ENCODE results near the gene PURA. TPM values are rescaled to one million over a fixed set of nuclear protein-coding genes. Genes with fewer than 3 reads are reported as not detected.
A peak's percentile ranks its signal among the peaks of the same experiment; 100 is the strongest.

PURA gene
- total RNA-seq, 4 donors from 2014 or later, result 37.4 to 60.5 (median 44.7) TPM

DNA sequence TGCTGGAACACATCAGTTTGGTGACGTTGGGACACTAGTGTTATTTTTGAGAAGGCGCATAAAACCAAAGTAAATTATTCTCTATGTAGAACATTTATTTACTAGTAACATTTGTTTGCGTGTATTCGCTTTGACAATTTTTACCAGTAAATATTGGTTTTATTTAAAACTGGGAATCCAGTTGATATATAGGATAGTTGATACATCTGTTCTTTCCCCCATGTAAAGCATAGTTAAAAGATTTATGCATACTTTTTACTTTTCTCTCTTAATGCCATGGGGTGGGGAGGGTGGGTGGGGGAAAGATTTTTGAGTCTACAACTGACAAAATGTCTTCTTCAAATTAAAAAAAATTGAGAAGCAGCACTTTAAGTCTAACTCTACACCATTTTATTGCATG, 11.7 kb downstream of the PURA start, which contains the start of gene IGIP:
IGIP (plus strand) TSS at position 301 of the 400 bp plus-strand sequence. CDS start 2,540 bp downstream, outside the sequence.
- TF ChIP-seq, protein P1, sequence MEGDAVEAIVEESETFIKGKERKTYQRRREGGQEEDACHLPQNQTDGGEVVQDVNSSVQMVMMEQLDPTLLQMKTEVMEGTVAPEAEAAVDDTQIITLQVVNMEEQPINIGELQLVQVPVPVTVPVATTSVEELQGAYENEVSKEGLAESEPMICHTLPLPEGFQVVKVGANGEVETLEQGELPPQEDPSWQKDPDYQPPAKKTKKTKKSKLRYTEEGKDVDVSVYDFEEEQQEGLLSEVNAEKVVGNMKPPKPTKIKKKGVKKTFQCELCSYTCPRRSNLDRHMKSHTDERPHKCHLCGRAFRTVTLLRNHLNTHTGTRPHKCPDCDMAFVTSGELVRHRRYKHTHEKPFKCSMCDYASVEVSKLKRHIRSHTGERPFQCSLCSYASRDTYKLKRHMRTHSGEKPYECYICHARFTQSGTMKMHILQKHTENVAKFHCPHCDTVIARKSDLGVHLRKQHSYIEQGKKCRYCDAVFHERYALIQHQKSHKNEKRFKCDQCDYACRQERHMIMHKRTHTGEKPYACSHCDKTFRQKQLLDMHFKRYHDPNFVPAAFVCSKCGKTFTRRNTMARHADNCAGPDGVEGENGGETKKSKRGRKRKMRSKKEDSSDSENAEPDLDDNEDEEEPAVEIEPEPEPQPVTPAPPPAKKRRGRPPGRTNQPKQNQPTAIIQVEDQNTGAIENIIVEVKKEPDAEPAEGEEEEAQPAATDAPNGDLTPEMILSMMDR (IDR thresholded peaks at IDR 0.05), result no peak
- no peak for TF ChIP-seq POLR2A (IDR thresholded peaks at IDR 0.05)
- Histone ChIP-seq H3K27me3 (no peaks in the 10 kb centered on the region), H3K27ac (no peak within 1 kb of the TSS), H3K4me3 (replicated peaks in 1 of 3) (no peak within 1 kb of the TSS), H3K36me3 (no peaks in the 10 kb centered on the region), H3K9me3 (no peaks in the 10 kb centered on the region), H3K4me1 (peaks cover 19 to 23% of the 10 kb centered on the region in 2 donors)
- intact Hi-C loops (cut with DNase I), result no loop called here
- 97 to 98% methylated on average over 4 of the region's 4 CpGs for WGBS, 2 donors
- no peak for DNase-seq

DNA sequence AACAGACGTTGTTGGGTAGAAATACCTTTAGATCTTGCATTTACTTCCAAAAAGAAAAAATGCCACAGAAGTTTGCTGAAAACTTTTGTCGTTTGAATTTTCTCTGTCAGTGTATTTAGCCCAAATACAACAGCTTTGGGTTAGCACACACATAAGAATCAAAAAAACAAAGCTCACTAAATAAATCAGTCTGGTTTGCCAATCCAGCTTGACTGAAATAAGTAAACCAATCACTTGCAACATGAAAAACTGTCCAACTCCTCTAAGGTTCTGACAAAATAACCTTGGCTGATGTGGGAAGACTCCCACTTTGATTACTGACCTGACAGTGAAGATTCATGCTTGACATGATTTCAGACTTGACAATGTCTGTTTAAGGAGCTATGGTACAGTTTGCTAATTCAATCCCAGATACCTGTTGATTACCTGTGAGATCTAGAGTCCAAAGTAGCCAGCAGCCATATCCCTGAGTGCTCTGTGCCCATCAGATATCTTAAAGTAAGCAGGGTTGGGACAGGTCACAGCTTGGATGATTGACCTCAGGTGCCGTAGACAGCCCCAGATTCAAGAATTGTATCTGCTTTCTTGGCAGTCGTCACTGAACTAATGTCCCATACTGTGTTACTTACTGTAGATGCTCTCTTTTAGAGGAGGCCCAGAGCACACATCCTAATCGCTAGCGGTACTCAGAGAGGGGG, 12.6 kb downstream of the PURA start:
- no peaks in the 10 kb centered on the region for H3K9me3 ChIP-seq
- intact Hi-C loops (cut with DNase I), result no loop called here
- H3K4me1 ChIP-seq, result peaks cover 27 to 30% of the 10 kb centered on the region in 2 donors
- no peak for TF ChIP-seq POLR2A (IDR thresholded peaks at IDR 0.05)
- TF ChIP-seq, protein P1 (IDR thresholded peaks at IDR 0.05), result no peak
- H3K36me3 ChIP-seq, result no peaks in the 10 kb centered on the region
- 82 to 92% methylated on average over 6 of the region's 6 CpGs for WGBS, 2 donors
- H3K4me3 ChIP-seq (replicated peaks in 1 of 3), result no peak overlapping the region
- no peak for DNase-seq
- H3K27me3 ChIP-seq, result no peaks in the 10 kb centered on the region
- no peak overlapping the region for H3K27ac ChIP-seq

DNA sequence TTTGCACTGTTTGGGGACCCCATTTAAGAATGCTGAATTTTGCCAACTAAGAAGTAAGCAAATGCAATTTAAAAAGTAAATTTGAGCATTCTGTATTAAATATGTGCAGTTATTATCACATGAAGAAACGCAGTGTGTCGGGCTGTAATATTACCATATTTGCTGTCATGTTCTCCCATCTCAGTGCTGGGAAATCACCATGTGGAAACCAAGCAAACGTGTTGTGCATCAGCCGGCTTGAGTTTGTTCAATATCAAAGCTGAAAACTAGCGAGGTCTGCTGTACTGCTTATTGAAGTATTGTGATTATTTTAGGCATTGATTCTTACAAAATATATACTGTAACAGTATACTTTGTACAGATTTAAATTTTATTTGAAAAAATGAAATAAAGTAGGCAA, 14.5 kb downstream of the PURA start:
- Histone ChIP-seq H3K36me3 (no peaks in the 10 kb centered on the region), H3K9me3 (no peaks in the 10 kb centered on the region), H3K27ac (no peak overlapping the region), H3K4me1 (peaks cover 40 to 43% of the 10 kb centered on the region in 2 donors), H3K4me3 (replicated peaks in 1 of 3) (no peak overlapping the region), H3K27me3 (no peaks in the 10 kb centered on the region)
- intact Hi-C loops (cut with DNase I), result no loop called here
- no peak for DNase-seq
- TF ChIP-seq, protein P1 (IDR thresholded peaks at IDR 0.05), result no peak
- no peak for TF ChIP-seq POLR2A (IDR thresholded peaks at IDR 0.05)
- 94% methylated on average over 5 of the region's 5 CpGs for WGBS, 2 donors

DNA sequence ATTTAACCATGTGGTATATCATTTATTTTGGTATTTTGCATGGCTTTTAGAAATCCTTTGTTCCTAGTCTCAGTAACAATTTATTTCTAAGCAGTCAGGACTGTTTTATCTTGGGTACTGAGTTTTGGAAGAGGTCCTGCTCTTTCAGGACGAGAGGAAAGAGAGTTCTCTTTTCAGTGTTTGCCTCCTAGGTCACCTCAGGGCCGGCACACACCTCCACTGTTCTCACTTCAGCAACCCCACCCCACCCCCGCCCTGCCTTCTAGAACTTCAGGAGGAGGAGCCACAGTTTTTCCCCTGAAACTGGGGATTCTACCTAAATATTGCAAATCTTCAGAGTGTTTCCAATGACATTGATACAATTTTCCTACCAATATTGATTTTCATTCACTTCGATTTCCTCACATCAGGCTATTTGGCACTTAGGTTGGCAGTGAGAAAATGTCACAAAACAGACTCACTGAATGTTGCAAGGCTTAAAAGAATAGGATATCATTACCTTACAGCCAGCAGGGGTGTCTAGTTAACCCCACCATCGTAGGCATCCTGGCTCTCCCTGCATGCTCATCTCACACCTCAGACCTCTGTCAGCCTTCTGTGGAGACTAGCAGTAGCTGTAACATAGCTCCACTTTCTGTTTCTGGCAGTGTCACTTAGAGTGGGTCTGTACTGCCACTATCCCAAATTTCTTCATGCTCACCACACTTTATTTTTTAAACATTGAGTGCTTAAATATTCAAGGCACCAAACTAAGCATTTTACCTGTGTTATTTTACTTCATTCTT, 17.2 kb downstream of the PURA start:
- H3K4me3 ChIP-seq (replicated peaks in 1 of 3), result no peak overlapping the region
- peak; percentile 38 to 45 for DNase-seq
- H3K27ac ChIP-seq, result no peak overlapping the region
- 61 to 64% methylated on average over 5 of the region's 5 CpGs for WGBS, 2 donors
- TF ChIP-seq, protein P1 (IDR thresholded peaks at IDR 0.05), result no peak
- no peak for TF ChIP-seq POLR2A (IDR thresholded peaks at IDR 0.05)
- intact Hi-C loops (cut with DNase I), result no loop called here
- H3K9me3 ChIP-seq, result no peaks in the 10 kb centered on the region
- no peaks in the 10 kb centered on the region for H3K27me3 ChIP-seq
- H3K4me1 ChIP-seq, result peaks cover 39 to 46% of the 10 kb centered on the region in 2 donors
- H3K36me3 ChIP-seq, result no peaks in the 10 kb centered on the region

DNA sequence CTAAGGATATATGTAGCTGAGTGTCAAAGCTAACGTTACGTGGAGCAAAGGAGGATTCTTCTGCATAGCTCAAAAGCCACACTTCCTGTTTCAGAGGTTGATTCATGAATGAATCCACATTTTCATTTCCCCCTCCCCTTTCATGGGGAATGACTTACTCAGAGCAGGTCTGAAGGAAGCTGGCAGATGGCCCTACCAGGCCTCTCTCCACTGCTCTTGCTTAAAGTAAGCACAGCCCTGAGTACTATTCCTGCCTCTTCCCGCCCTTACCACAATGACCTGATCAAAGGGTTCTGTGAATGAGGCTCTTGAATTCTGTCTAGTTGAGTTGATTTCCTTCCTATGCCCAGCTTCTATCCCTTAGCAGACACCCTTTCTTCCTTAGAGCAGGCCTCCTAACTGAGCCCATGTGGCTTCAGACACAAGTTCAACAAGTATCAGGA, 18.1 kb downstream of the PURA start:
- no peaks in the 10 kb centered on the region for H3K9me3 ChIP-seq

More for the DNA sequence above, 18.1 kb downstream of the PURA start:
- H3K4me3 ChIP-seq (replicated peaks in 1 of 3), result no peak overlapping the region
- WGBS, 2 donors, result 20 to 30% methylated on average over 3 of the region's 3 CpGs
- H3K4me1 ChIP-seq, result peaks cover 37 to 44% of the 10 kb centered on the region in 2 donors
- peak overlapping the region in 2 of 3 donors; percentile 1 to 7 for H3K27ac ChIP-seq
- DNase-seq, result peak; percentile 91 to 95
- no peaks in the 10 kb centered on the region for H3K36me3 ChIP-seq
- TF ChIP-seq POLR2A (IDR thresholded peaks at IDR 0.05), result no peak
- TF ChIP-seq, protein P1 (IDR thresholded peaks at IDR 0.05), result no peak
- H3K27me3 ChIP-seq, result no peaks in the 10 kb centered on the region
- intact Hi-C loops (cut with DNase I), result no loop called here

Measured in thyroid gland (tissue), 4 donors.